D721Med (cell line): ENCODE data around the gene ZNF546.

Experiments used
- DNase-seq: peaks from one replicate; pipeline ENCODE4 v3.0.0; 2011; ENCODE audit warnings: low spot score; ENCODE audit not compliant: insufficient read length
- FAIRE-seq: peaks from 2 replicates; lab custom pipeline; 2011; peaks lifted over from hg19 to GRCh38; lab: Jason Lieb, UNC
- CTCF ChIP-seq: IDR thresholded peaks from 2 replicates; pipeline ENCODE4 v1.5.1; 2012; ENCODE audit warnings: mild to moderate bottlenecking, control low read depth; ENCODE audit not compliant: insufficient read depth; ENCODE audit errors: missing control alignments

ZNF546 gene

DNA sequence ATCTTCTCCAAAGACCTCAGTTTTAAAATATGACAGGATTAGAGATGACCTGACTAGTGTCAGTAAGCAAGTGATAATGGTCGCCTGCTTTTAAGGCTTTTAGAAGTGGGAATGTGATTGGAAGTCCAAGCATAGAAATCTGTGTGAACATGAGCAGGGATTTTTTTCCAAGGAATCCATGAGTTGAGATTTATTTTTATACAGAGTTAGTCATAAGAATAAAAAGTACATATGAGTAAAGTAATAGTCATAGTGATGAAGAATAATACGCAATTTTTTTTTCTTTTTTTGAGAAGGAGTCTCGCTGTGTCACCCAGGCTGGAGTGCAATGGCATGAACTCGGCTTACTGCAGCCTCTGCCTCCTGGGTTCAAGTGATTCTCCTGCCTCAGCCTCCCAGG lies 1.6 kb downstream of the ZNF546 start:
- DNase-seq (no peak), FAIRE-seq (no peak)

GRCh38 chr19:40005691-40006272 lies 8.9 kb downstream of the ZNF546 start:
- TF ChIP-seq CTCF: no peak
- no peak for FAIRE-seq
- DNase-seq: no peak

More for the DNA sequence above, 1.6 kb downstream of the ZNF546 start:
- TF ChIP-seq CTCF: no peak

- no peak for TF ChIP-seq CTCF
- FAIRE-seq (no peak), DNase-seq (no peak)
Measured at GRCh38 chr19:40006273-40006691, 9.4 kb downstream of the ZNF546 start.

GRCh38 chr19:40009674-40010073 lies 12.8 kb downstream of the ZNF546 start:
- DNase-seq (no peak), FAIRE-seq (no peak)
- TF ChIP-seq CTCF: no peak

GRCh38 chr19:40013991-40014390 lies 17.1 kb downstream of the ZNF546 start:
- DNase-seq: no peak
- no peak for FAIRE-seq
- TF ChIP-seq CTCF: no peak

DNA sequence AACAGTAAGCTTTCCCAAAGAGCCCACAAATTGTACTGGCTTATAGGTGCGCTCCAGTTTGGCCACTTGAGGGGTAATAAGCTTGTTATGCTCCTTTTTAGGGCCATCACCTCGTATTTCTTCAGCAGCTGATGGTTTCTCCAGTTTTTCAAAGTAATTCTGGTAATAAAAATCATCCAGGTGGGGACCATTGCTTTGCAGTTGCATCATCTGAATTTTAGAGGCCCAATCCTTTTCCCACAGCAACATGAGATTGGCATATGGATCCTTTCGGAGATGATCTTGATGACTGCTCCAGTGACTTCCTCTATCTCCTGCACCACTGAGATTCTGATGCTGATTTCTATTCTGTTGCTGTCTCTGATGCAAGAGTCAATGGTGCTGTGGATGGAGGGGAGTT lies 27.1 kb downstream of the ZNF546 start:
- TF ChIP-seq CTCF: no peak
- FAIRE-seq (no peak), DNase-seq (no peak)

- FAIRE-seq: no peak
- TF ChIP-seq CTCF: no peak
Measured at GRCh38 chr19:40025938-40026596, 29.2 kb downstream of the ZNF546 start.

More at GRCh38 chr19:40025938-40026596, 29.2 kb downstream of the ZNF546 start:
- no peak for DNase-seq
